GM13976 (cell line): ENCODE data around the gene HIVEP2.

Experiments used
- DNase-seq: peaks from one replicate; pipeline ENCODE4 v3.0.0; 2012; ENCODE audit warnings: low spot score
- CTCF ChIP-seq: IDR thresholded peaks from 2 replicates; pipeline ENCODE4 v1.5.1; 2012; ENCODE audit warnings: borderline replicate concordance, mild to moderate bottlenecking; ENCODE audit not compliant: insufficient read depth; ENCODE audit errors: extremely low read depth, missing control alignments, control extremely low read depth
- in situ Hi-C: fragments of 300-500 bp; cut with MboI; formaldehyde crosslinking; loops from one replicate; pipeline ENCODE4 v1.12.0; 2022; ENCODE audit warnings: low sequenced_read_pairs, mixed read lengths, inconsistent platforms; ENCODE audit not compliant: unreplicated experiment

Gene HIVEP2

GRCh38 chr6:142856624-142857232 lies 88.2 kb downstream of the HIVEP2 start:
- in situ Hi-C loops: no loop called here
- peak; percentile 46 for DNase-seq
- TF ChIP-seq CTCF: no peak

DNA sequence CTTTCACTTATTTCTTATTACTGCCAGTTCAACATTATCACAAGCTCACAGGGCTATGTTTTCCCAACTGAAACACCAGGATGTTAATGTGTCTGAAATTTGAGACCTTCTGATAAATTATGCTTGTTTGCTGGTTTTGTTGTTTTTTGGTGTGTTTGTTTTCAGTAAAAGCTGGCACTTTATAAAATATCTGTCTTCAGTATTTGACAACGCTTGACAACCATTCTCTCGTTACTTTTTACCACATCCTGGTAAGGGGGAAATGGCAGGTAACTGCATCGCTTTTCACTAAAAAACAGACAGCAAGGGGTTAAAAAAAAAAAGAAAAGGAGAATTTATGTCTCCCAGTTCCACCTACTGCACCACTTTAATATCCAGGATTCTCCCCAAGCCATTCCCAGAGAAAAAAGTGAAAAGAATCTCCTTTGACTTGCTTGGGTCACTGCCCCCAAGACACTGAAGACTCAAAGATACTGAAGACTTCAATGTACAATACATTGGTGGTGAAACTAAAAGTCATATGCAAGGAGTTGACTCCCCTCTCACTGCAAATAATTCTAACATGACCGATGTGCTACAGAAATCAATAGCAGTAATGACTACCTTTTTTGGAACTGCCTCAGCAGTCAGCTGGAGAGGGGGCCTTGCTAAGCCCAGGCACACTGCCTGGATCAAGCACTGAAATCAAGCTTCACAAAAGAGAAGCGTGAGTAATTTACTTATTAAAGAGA lies 88.9 kb downstream of the HIVEP2 start:
- in situ Hi-C loops: no loop called here
- DNase-seq: no peak
- TF ChIP-seq CTCF: no peak

GRCh38 chr6:142854589-142855488 lies 90.1 kb downstream of the HIVEP2 start:
- TF ChIP-seq CTCF: no peak
- no peak for DNase-seq
- in situ Hi-C loops: no loop called here

DNA sequence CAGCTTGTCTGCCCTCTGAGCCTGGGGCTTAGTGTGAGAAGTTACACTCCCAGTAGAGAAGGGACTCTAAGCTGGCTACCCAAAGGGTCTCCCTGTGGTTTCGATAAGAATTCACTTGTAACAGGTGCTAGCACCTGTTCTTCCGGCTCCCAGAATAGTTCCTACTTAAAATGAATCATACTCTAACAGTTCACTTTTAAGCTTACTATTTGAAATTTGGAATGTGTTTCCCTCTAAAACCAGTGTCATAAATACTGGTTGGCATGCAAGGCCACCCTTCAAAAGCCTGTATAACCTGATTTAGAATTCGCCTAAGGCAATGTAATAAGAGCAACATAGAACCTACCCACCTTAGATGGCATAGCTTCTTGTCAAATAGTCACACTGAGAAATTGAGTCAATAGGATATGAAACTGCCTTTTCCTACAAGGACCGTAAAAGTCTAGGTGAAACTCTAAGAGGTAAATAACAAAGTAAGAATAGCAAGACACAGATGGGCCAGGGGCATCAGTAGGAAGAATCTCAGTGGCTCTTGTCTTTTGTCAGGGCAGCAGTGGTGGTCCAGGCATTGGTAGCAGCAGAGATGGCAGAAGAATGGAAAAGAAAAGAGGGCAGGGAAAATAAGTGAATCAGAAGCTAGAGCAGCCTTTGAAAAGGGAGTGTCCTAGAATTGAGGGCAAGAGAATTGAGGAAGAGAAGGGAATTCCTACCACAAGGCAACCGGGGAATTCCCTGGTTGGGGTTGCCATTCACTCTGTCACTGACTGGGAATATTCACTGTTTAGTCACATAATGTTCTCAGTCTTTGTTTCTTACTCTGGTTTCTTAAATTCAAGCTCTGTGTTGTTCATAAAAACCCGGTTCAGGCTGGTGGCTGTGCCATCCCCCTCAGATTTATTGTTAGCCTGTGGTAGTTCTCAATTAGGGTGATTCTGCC lies 91.5 kb downstream of the HIVEP2 start:
- in situ Hi-C loops: no loop called here
- no peak for TF ChIP-seq CTCF
- DNase-seq: no peak

- TF ChIP-seq CTCF: no peak
- in situ Hi-C loops: no loop called here
- DNase-seq: no peak
Measured at GRCh38 chr6:142851601-142852000, 93.4 kb downstream of the HIVEP2 start.
